ENCODE data around the gene CHCT1.

The CHCT1 gene

DNA sequence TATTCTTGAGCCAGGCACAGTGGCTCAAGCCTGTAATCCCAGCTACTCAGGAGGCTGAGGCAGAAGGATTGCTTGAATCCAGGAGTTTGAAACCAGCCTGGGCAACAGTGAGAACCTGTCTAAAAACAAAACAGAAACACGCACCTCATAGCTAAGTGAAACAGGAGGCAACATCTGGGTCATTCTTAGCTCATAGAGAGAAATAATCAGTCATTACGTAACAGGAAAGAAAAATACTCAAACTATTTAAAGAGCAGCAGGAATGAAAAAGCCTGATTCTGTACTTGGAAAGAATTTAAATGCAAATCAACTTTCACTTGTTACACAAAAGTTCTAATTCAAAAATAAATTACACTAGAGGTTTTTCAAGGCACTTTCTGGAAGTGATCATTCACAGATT is 17.2 kb downstream of the CHCT1 start:
- DNase-seq = no peak

DNA sequence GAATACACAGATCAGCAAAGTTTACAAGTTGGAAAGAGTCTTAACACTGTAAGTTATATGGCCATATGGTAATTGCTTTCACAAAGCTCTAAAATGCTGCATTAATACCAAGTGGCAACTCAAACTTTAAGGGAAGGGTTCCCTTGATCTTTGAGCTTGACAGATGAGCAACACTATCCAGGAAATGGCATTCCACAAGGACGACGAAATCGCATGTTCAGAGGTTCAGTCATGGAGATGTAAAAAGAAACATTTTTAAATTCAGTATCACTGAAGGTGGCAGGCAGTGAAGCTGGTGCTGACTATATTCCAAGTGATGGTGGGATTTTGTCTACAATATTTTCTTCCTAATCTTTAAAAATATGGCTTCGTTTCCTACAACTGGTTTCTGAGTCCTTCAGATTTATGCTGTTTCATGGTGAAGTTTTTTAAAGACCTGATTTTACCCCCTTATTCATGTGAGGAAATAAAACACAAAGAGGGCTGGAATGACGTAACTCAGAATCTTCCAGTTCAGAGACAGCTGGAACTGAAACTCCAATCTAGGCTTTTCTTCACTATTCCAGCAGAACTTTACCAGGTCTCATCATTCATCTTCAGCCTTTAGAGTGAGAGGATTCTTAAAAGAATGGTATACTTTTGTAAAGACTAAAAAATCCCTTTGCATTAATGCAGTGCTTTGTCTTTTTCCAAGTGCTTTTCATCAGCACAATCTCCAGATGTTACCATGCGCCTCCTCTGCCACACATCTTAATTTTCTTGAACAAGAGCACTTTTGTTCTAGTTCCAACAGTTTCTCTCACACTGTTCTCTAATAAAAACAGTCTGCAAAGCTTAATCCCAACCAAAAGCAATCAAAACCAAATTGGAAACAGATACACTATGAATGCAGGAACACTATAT is 20.2 kb downstream of the CHCT1 start:
- peak in 5 of 56 donors; percentile 12 to 43 (median 24) for DNase-seq

DNA sequence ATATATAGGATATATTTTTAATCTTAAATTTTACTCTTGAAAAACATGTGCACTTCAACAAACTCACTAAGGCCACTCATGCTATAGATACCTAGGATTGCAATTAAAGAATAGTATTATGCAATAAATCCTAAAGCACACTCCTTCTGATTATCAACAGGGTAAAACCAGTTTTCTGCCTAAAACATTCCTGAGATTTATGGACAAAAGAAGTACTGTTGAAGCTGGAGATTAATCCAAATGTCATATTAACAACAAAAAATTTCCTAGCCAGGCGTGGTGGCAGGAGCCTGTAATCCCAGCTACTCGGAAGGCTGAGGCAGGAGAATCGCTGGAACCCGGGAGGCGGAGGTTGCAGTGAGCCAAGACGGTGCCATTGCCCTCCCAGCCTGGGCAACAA is 21.4 kb downstream of the CHCT1 start:
- peak in 5 of 56 donors; percentile 5 to 22 (median 13) for DNase-seq

DNA sequence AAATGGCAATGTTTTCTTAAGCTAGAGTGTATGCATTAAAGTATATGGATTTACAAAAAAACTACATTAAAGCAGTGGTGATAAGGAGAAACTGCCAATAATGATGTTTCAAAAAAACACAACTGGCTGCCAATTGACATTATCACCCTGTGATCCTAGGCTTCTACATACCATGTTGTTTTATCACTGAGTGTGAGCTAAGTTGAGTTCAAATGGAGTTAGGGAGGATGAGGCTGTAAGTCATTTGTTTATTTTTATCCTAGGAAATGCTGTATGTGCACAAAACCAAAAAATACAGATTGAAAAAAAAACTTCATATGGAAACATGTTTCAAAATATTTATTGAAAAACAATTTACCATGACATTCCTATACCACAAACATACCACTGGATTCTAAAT is 22.9 kb downstream of the CHCT1 start:
- no peak for DNase-seq

DNA sequence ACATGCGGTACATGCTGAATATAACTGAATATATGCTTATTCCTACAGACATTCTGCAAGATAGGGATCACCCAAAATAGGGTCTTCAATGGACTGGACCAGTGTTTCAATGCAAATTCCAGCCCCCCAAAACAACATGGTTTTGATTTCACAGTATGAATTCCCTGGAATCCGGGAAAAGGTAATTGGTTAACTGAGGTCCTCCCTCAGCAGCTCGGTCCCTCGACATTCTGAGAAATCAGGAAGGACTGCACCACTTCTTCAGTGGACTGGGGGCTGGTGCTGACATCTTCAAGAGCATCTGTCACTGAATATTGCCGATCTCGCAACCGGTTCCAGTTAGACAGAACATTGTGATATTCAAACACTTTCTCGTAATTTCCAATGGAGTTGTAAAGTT is 25.1 kb downstream of the CHCT1 start:
- DNase-seq = no peak

DNA sequence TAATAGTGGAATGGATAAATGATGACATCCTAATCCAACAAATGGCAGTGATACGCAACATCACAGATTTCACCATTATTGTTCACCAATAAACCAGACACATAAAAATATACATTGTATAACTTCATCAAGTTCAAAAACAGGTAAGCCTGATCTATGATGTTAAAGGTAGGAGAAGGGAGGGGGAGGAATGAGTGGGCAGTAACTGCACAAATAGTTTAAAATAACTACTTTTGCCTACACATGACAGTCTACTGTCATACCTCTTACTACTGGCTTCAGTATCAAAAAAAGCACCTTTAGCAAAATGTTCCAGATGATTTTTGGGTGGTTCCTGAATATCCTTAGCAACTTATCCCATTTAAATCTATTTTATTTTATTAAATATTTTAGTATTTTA is 28.8 kb downstream of the CHCT1 start:
- no peak for DNase-seq

DNA sequence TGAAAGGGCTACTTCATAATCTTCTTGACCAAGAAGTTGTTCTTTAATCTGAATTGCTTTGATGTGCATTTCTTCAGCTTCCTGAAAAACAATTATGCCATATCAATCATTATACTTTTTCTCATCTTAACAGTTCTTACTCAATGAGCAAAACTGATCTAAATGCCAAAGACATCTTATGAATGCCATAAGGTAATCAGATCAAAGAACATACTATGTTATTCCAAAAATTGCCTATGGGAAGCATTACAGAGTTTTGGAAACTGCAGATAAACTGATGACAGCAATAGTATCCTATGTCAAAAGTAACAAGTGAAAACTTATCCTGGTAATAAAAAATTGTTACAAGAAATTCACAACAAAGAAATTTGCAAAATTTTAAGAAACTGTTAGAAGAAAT is 29.7 kb downstream of the CHCT1 start:
- no peak for DNase-seq

DNA sequence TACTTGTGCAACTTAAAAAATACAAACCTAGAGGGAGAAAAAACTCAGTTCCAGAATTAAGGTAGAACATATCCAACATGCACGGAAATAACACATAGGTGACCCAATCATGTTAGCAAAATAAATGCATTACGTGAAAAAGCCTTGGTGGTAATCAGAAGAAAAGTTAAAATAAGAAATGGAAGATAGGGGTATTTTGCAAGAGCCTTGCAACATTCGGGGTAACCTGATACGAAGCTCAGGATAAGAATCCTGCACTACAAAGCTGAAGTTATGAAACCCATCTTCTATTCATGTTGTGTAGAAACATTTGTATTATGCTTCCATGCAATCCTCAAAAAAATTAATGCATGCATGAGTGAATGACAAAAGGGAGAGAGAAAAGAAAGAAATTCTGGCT is 33.1 kb downstream of the CHCT1 start:
- no peak for DNase-seq

DNA sequence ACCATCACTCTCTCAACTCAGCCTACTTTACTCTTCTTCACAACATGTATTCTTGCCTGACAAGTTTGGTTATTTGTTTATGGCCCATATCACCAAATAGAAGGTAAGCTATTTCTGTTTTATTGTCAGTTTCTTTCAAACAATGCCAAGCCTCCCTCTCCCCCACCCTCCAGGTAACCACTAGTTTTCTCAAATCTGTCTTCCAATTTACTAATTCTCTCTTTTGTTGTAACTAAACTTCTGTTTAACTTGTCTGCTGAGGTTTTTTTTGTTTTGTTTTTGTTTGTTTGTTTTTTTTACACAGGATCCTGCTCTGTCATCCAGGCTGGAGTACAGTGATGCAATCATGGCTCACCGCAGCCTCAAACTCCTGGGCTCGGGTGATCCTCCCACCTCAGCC is 34.9 kb downstream of the CHCT1 start:
- DNase-seq = no peak

DNA sequence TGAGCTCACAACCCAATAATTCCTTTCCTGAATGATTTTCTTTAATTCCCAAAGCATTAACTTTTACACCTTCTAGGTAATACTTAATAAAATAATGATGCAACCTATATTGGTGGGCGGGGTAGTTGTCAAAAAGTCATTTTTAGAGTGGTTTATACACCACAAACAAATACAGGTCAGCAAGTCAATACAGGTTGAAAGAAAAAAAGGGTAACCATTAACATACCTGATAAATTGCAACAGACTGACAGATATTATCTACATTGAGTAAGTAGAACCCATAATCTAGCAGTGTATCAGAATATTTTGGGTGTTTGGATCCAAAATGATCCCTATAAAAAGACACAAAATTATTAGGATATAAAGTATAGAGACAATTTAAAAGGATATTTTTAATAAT is 39.3 kb downstream of the CHCT1 start:
- no peak for DNase-seq

DNA sequence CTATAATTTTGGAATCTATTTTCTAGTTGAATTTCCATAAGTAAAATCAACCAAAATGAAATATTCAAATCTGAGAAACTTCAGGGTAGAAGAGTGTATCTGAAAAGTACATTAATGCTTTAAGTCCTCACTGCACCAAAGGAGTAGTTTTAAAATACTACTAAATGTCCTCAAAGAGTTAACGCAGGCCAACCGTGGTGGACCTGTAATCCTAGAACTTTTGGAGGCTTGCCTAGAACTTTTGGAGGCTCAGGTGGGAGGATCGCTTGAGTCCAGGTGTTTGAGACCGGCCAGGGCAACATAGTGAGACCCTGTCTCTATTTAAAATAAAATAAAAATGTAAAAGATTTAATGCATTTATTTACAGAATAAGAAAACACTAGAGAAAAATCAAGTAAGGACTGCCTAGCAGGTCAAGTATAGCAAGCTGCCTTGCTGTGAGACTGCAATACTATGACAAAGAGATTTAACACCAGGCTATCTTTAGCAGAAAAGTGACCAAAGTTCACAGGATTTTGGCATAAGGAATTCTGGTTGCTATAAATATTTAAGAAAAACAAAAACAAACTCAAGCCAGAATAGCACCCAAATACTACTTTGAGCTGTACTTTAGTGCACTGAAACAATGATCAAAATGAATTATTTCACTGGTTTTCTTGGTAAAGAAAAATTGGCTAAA is 41.0 kb downstream of the CHCT1 start:
- no peak for DNase-seq

DNA sequence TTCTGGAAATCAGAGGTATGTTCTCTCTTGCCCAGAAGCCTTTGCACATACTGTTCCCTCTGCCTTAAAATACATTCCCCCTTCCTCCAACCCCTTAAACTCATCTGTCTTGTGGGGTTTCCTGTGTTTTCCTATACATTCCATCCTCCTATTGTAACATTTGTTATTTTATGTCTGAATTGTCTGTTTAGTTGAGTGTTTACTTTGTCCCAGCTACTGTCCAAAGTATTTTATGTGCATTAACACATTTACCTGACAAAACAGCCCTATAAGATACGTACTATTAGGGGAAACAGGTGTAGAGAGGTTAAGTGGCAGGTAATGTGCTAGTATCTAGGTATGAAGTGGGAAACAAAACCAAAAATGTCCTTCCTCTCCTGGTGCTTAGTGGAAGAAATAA is 42.1 kb downstream of the CHCT1 start:
- DNase-seq = no peak

DNA sequence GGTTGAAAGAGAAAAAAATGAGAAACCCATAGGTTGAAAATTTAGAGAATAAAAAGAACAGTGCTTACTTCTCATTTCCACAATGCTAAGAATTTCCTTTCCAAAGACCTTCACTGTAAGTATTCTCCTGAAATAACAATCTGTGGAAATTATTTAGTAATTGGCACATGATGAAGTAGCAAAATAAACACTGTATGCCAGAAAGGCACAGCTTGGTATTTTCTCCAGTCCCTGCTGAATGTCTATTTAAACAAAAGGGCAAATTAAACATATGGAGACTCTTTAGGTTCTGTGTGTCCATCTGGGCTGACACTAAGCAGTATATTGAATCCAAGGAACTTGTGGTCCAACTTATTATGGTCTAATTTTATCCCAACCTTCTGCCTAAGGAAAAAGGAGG is 46.1 kb downstream of the CHCT1 start:
- no peak for DNase-seq

DNA sequence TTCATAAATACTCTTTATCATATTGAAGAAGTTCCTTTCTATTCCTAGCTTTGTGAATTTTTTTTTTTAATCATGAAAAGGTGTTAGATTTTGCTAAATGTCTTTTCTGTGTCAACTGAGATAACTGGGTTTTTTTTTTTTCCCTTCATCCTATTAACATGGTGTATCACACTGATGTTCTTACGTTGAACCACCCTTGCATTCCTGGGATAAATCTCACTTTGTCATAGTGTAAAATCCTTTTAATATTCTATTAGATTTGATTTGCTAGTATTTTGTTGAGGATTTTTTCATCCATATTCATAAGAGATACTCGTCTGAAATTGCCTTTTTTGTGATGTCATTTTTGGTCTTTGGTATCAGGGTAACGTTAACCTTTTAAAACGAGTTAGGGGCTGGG is 49.2 kb downstream of the CHCT1 start:
- DNase-seq = no peak

DNA sequence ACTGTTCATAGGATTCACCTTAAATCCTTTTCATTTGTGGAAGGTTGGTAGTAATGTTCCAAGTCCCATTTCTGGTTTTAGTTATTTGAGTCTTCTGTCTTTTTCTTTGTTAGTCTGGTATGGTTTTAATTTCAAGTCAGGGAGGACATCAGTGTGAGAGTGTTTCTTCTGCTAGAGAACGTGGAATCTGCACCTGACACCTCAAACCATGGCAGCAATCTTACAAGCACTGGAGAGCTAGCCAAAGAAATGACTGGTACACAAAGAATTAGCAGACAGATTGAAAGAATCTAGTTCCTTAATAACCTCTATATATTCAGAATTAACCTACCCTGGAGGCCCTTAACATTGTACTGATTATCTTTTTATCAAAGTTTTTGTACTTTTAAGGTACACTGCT is 50.2 kb downstream of the CHCT1 start:
- DNase-seq = no peak

DNA sequence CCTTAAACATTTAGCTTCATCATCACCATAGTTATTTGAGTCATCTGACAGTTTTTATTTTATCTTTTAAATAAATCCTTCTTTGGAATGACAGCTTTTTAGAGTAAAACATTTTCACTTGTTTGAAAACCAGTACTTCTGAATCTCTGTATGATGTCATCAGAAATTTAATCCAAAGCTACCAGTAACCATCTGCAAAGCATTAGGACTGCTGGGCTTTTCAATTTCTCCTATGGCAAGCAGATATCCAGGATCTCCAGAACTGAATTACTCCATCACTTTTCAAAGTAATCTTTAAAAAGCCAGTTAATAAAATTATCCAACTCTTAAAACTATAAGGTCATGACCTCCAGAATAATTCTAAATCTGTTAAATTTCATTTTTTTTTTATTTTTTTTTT is 51.5 kb downstream of the CHCT1 start:
- no peak for DNase-seq
